H1 (cell line): Measurements from ENCODE around the gene PLOD1. TPM values are rescaled to one million over a fixed set of nuclear protein-coding genes. Genes with fewer than 3 reads are reported as not detected.

ENCODE experiments used
- CTCF ChIA-PET: fragments of 300-600 bp; sonication (Branson Sonifier 250); formaldehyde crosslinking; loops from one replicate; lab custom pipeline; 2021; ENCODE audit not compliant: partially characterized antibody; lab: Charles Lee
- POLR2A ChIA-PET: fragments of 300-600 bp; sonication (Branson Sonifier 250); formaldehyde crosslinking; loops from one replicate; lab custom pipeline; 2021; ENCODE audit warnings: inconsistent platforms; ENCODE audit not compliant: partially characterized antibody; lab: Charles Lee
- DNase-seq, 2 experiments: peaks; one replicate each; pipeline versions ENCODE4 v3.0.0 to v3.0.0-alpha.2; 2010 to 2022; ENCODE audit warnings: low spot score in 2 of 2, low read depth in 1 of 2, mixed read lengths in 1 of 2
- FAIRE-seq: peaks from 2 replicates; lab custom pipeline; 2011; peaks lifted over from hg19 to GRCh38; lab: Jason Lieb, UNC
- H2AFZ ChIP-seq: 2 replicates; pipeline ENCODE4 v1.8.1; 2012; ENCODE audit warnings: low read length, inconsistent platforms
- H2AK5ac ChIP-seq: 2 replicates; pipeline ENCODE4 v1.6.1; 2013; ENCODE audit warnings: low read depth, low read length
- H2BK120ac ChIP-seq: replicated peaks from 2 replicates; pipeline ENCODE3; 2013; ENCODE audit warnings: low read depth, low read length, inconsistent platforms
- H2BK12ac ChIP-seq: 2 replicates; pipeline ENCODE4 v1.6.1; 2013; ENCODE audit warnings: low read depth, low read length
- H2BK15ac ChIP-seq: 2 replicates; pipeline ENCODE4 v1.6.1; 2013; ENCODE audit warnings: low read length
- H2BK20ac ChIP-seq: 2 replicates; pipeline ENCODE4 v1.6.1; 2013; ENCODE audit warnings: low read length
- H2BK5ac ChIP-seq: 2 replicates; pipeline ENCODE4 v1.6.1; 2013; ENCODE audit warnings: low read depth, low read length
- H3K14ac ChIP-seq: 2 replicates; pipeline ENCODE4 v1.6.1; 2013; ENCODE audit warnings: inconsistent platforms; ENCODE audit not compliant: insufficient read length
- H3K18ac ChIP-seq: 2 replicates; pipeline ENCODE4 v1.6.1; 2013; ENCODE audit warnings: low read length; ENCODE audit errors: extremely low read depth
- H3K23ac ChIP-seq: 2 replicates; pipeline ENCODE4 v1.6.1; 2013; ENCODE audit warnings: inconsistent platforms; ENCODE audit not compliant: insufficient read length
- H3K23me2 ChIP-seq: 2 replicates; pipeline ENCODE4 v1.6.1; 2013; ENCODE audit warnings: low read depth, low read length
- H3K27ac ChIP-seq: 2 replicates; pipeline ENCODE4 v1.6.1; 2011; ENCODE audit warnings: low read depth, low read length, inconsistent platforms
- H3K27me3 ChIP-seq, 4 experiments: replicated peaks in 1 of 4; 1 replicate in 1 of 4; 2 replicates in 3 of 4; pipeline versions ENCODE4 v1.6.1 to v1.8.1; 2011 to 2013; ENCODE audit warnings: low read length in 3 of 4, mild to moderate bottlenecking in 3 of 4, inconsistent platforms in 2 of 4, mixed read lengths in 2 of 4, moderate library complexity in 1 of 4; ENCODE audit not compliant: control insufficient read depth in 3 of 4, insufficient read depth in 3 of 4; ENCODE audit errors: extremely low read depth in 1 of 4
- H3K36me3 ChIP-seq, 4 experiments: 2 replicates each; pipeline versions ENCODE4 v1.6.1 to v1.8.1; 2011 to 2013; ENCODE audit warnings: mild to moderate bottlenecking in 4 of 4, low read length in 3 of 4, moderate library complexity in 2 of 4, control low read depth in 1 of 4, inconsistent platforms in 1 of 4; ENCODE audit not compliant: insufficient read depth in 4 of 4, control insufficient read depth in 2 of 4
- H3K4ac ChIP-seq: replicated peaks from 2 replicates; pipeline ENCODE3; 2013; ENCODE audit warnings: low read length, low read depth, mixed read lengths, inconsistent platforms; ENCODE audit not compliant: insufficient read length
- H3K4me1 ChIP-seq, 4 experiments: replicated peaks in 1 of 4; 1 replicate in 1 of 4; 2 replicates in 3 of 4; pipeline versions ENCODE4 v1.6.1 to v1.8.1; 2011 to 2013; ENCODE audit warnings: low read length in 3 of 4, inconsistent platforms in 2 of 4, mixed read lengths in 1 of 4; ENCODE audit not compliant: insufficient read depth in 4 of 4, control insufficient read depth in 3 of 4
- H3K4me2 ChIP-seq, 2 experiments: 2 replicates each; pipeline versions ENCODE4 v1.6.1 to v1.8.1; 2011 to 2013; ENCODE audit warnings: low read depth in 2 of 2, low read length in 2 of 2, control low read depth in 1 of 2, inconsistent platforms in 1 of 2, mild to moderate bottlenecking in 1 of 2; ENCODE audit not compliant: insufficient read depth in 1 of 2
- H3K4me3 ChIP-seq, 4 experiments: fragments of 200-600, 300-600 bp in 1 of 4; sonication (generic), shearing (Covaris generic), sonication (Bioruptor Twin) in 1 of 4; 2 replicates each; pipeline versions ENCODE4 v1.5.1 to v1.8.1; 2011 to 2016; ENCODE audit warnings: low read length in 4 of 4, low read depth in 3 of 4, control low read depth in 2 of 4, inconsistent platforms in 2 of 4, mild to moderate bottlenecking in 2 of 4, mixed read lengths in 1 of 4, moderate library complexity in 1 of 4; ENCODE audit not compliant: insufficient read depth in 2 of 4; ENCODE audit errors: extremely low read depth in 1 of 4
- H3K56ac ChIP-seq: replicated peaks from 2 replicates; pipeline ENCODE3; 2013; ENCODE audit warnings: low read depth, mild to moderate bottlenecking, mixed read lengths, low read length, inconsistent platforms; ENCODE audit not compliant: insufficient read length
- H3K79me1 ChIP-seq: 2 replicates; pipeline ENCODE4 v1.6.1; 2013; ENCODE audit warnings: low read depth, low read length, control low read depth
- H3K79me2 ChIP-seq, 2 experiments: 2 replicates each; pipeline versions ENCODE4 v1.6.1 to v1.8.1; 2012 to 2013; ENCODE audit warnings: low read length in 2 of 2, mild to moderate bottlenecking in 2 of 2, inconsistent platforms in 1 of 2; ENCODE audit not compliant: insufficient read depth in 2 of 2, control insufficient read depth in 1 of 2
- H3K9ac ChIP-seq, 4 experiments: replicated peaks in 1 of 4; 1 replicate in 1 of 4; 2 replicates in 3 of 4; pipeline versions ENCODE4 v1.6.1 to v1.8.1; 2011 to 2013; ENCODE audit warnings: low read depth in 3 of 4, low read length in 3 of 4, control low read depth in 2 of 4, mild to moderate bottlenecking in 2 of 4, moderate library complexity in 2 of 4, inconsistent platforms in 1 of 4; ENCODE audit errors: extremely low read depth in 1 of 4
- H3K9me3 ChIP-seq, 2 experiments: 2 replicates each; pipeline versions ENCODE4 v1.6.1 to v1.8.1; 2012 to 2013; ENCODE audit warnings: mild to moderate bottlenecking in 2 of 2, moderate library complexity in 2 of 2, control low read depth in 1 of 2, inconsistent platforms in 1 of 2, low read depth in 1 of 2, low read length in 1 of 2, mixed read lengths in 1 of 2; ENCODE audit not compliant: insufficient read depth in 2 of 2
- H4K20me1 ChIP-seq, 2 experiments: replicated peaks in 1 of 2; 2 replicates each; pipeline versions ENCODE3 to v1.8.1; 2011 to 2013; ENCODE audit warnings: inconsistent platforms in 2 of 2, low read length in 2 of 2, mild to moderate bottlenecking in 1 of 2; ENCODE audit not compliant: insufficient read depth in 2 of 2, control insufficient read depth in 1 of 2
- H4K5ac ChIP-seq: 2 replicates; pipeline ENCODE4 v1.6.1; 2013; ENCODE audit warnings: low read length, low read depth, mixed read lengths, inconsistent platforms; ENCODE audit not compliant: insufficient read length
- H4K8ac ChIP-seq: 2 replicates; pipeline ENCODE4 v1.8.0; 2013; ENCODE audit warnings: mild to moderate bottlenecking, moderate library complexity, low read length, inconsistent platforms; ENCODE audit not compliant: insufficient read depth; ENCODE audit errors: extremely low read depth
- H4K91ac ChIP-seq: replicated peaks from 2 replicates; pipeline ENCODE3; 2013; ENCODE audit warnings: low read length, mixed read lengths, inconsistent platforms; ENCODE audit not compliant: insufficient read length
- CBX8 ChIP-seq: fragments of 300-800, 300-1000 bp; sonication (generic); IDR thresholded peaks from 2 replicates; pipeline ENCODE4 v1.7.1; 2016; ENCODE audit warnings: low read depth, low read length, borderline replicate concordance
- CREB1 ChIP-seq: IDR thresholded peaks from 2 replicates; pipeline ENCODE4 v1.6.1; 2012; ENCODE audit warnings: inconsistent platforms
- MAX ChIP-seq: IDR thresholded peaks from 2 replicates; pipeline ENCODE4 v1.6.1; 2012; ENCODE audit warnings: inconsistent platforms
- RNF2 ChIP-seq: fragments of 200-900, 300-1000 bp; sonication (generic); IDR thresholded peaks from 2 replicates; pipeline ENCODE4 v1.7.1; 2016; ENCODE audit warnings: borderline replicate concordance, low read depth, mild to moderate bottlenecking, antibody characterized with exemption, low read length; ENCODE audit not compliant: poor library complexity, severe bottlenecking; ENCODE audit errors: missing control alignments
- RXRA ChIP-seq: IDR thresholded peaks from 2 replicates; pipeline ENCODE4 v1.6.1; 2011; ENCODE audit warnings: low read depth, mild to moderate bottlenecking, low read length, moderate library complexity; ENCODE audit not compliant: insufficient read depth
- SP1 ChIP-seq: IDR thresholded peaks from 2 replicates; pipeline ENCODE4 v1.6.1; 2011; ENCODE audit warnings: low read depth, low read length
- TBP ChIP-seq: IDR thresholded peaks from 2 replicates; pipeline ENCODE4 v1.6.1; 2011; ENCODE audit warnings: low read depth, low read length, improper control_type of control experiment
- WGBS, 2 experiments: shearing (Covaris generic) in 1 of 2; methylation state at CpG; one replicate each; pipeline versions ENCODE4 v1.1.6 to v1.1.7; 2013 to 2015; ENCODE audit warnings: low lambda C conversion rate in 2 of 2, mixed read lengths in 2 of 2, inconsistent platforms in 1 of 2, low coverage in 1 of 2, missing lambda C conversion rate in 1 of 2; ENCODE audit not compliant: insufficient replicate concordance in 2 of 2, insufficient coverage in 1 of 2, insufficient read length in 1 of 2; ENCODE audit errors: extremely low coverage in 1 of 2, missing lambda C conversion rate in 1 of 2; 5-methylcytosine and 5-hydroxymethylcytosine counted together
- polyA plus RNA-seq, 7 experiments: library from polyadenylated mRNA; depleted of rRNA in 3 of 7; stranded (reverse) in 5 of 7; unstranded in 2 of 7; fragments of >200 nt in 5 of 7; fragments of 200-250 nt in 2 of 7; gene quantifications; 1 replicate in 5 of 7; 2 replicates in 1 of 7; 4 replicates in 1 of 7; pipeline versions ENCODE4 v1.2.1 to v1.2.3, GENCODE V29; 2011 to 2013; ENCODE audit warnings: missing spikeins in 2 of 7, mixed read lengths in 2 of 7
- total RNA-seq: library from RNA; stranded (reverse); fragmentation: NEBNext Ultra II Directional; extraction: Animal tissue kit (Norgen Biotek cat#: 25700); gene quantifications from 2 replicates; pipeline ENCODE4 v1.2.1, GENCODE V29; 2021

PLOD1 gene
- total and polyA plus RNA-seq, 2 of the 8 experiments (the other 6 are each of a cell fraction or from before 2014, with no cell fraction given) = 44.9 to 51.8 TPM

- ChIA-PET CTCF (interaction anchor here (0.6 kb wide), 1 partner anchor 91 kb away, joined by 3 read pairs; no protein-coding TSS in a partner anchor), POLR2A (interaction anchor here (0.9 to 3.1 kb wide), 6 partner anchors 9 to 91 kb away, joined by 3 to 15 read pairs (median 6); no protein-coding TSS in a partner anchor)
- 60% methylated on average over 3 of the region's 3 CpGs; no CpG with 5 or more reads in 1 of the 2 experiments for WGBS, 2 experiments
- H3K23me2 ChIP-seq = no peaks in the 10 kb centered on the region
- TF ChIP-seq RXRA (no peak), MAX (no peak), CREB1 (no peak), TBP (no peak), CBX8 (no peak), RNF2 (no peak), SP1 (no peak)
- H3K14ac ChIP-seq = no peak overlapping the region
- FAIRE-seq (no peak), DNase-seq (no peak)
- no peaks in the 10 kb centered on the region; the same call in none of the 2 replicates for H3K79me1 ChIP-seq
- H2AK5ac ChIP-seq = no peak overlapping the region
- no peak overlapping the region for H3K27ac ChIP-seq
- no peak overlapping the region for H2BK120ac ChIP-seq
- no peak overlapping the region for H4K91ac ChIP-seq
- H3K56ac ChIP-seq = no peak overlapping the region
- no peaks in the 10 kb centered on the region for H3K79me2 ChIP-seq
- H3K9me3 ChIP-seq = no peaks in the 10 kb centered on the region
- H4K5ac ChIP-seq = no peak overlapping the region
- no peak overlapping the region for H3K4ac ChIP-seq
- peaks cover 0 to 8% of the 10 kb centered on the region in 2 experiments for H4K20me1 ChIP-seq
- H3K27me3 ChIP-seq = no peaks in the 10 kb centered on the region
- no peak overlapping the region for H3K4me2 ChIP-seq
- no peak overlapping the region for H3K9ac ChIP-seq
- H2AFZ ChIP-seq = no peak overlapping the region
- no peak overlapping the region for H3K4me3 ChIP-seq
- no peak overlapping the region for H3K23ac ChIP-seq
- no peak overlapping the region for H2BK15ac ChIP-seq
- H3K36me3 ChIP-seq = peaks cover 25 to 69% (median 47%) of the 10 kb centered on the region in 4 experiments
- H3K18ac ChIP-seq = no peak overlapping the region
- H4K8ac ChIP-seq = no peak overlapping the region
- H3K4me1 ChIP-seq = no peaks in the 10 kb centered on the region
- no peak overlapping the region for H2BK12ac ChIP-seq
- no peak overlapping the region for H2BK20ac ChIP-seq
- H2BK5ac ChIP-seq = no peak overlapping the region
These were observed 64.7 kb downstream of the PLOD1 start for GRCh38 chr1:11999236-11999635.
